Stimulated activated CD8-positive, alpha-beta memory T cell treated with anti-CD3 and anti-CD28 coated beads, Interleukin-15, amount 100 ng/mL, for 24 hours (primary cell): ENCODE measurements around the gene CCDC87.

Experiments
- DNase-seq: peaks from one replicate; pipeline ENCODE4 v3.0.0-alpha.2; 2020; ENCODE audit warnings: low read depth

CCDC87 gene

GRCh38 chr11:66580803-66581202 lies 12.1 kb downstream of the CCDC87 start:
- no peak for DNase-seq

GRCh38 chr11:66579017-66579606 lies 13.8 kb downstream of the CCDC87 start:
- peak; percentile 75 for DNase-seq

- no peak for DNase-seq
Observed at GRCh38 chr11:66570850-66571180, 22.0 kb downstream of the CCDC87 start.

- DNase-seq = no peak
Observed at GRCh38 chr11:66570079-66570849, 22.6 kb downstream of the CCDC87 start.

- DNase-seq = no peak
Observed at GRCh38 chr11:66569076-66569475, 23.8 kb downstream of the CCDC87 start.

- peak; percentile 53 for DNase-seq
Observed at GRCh38 chr11:66568124-66568916, 24.5 kb downstream of the CCDC87 start, which contains the start of gene CTSF. CTSF (minus strand) TSS chr11:66568606; CDS start chr11:66568486, 120 bp downstream.

- no peak for DNase-seq
Observed at GRCh38 chr11:66567787-66568123, 25.1 kb downstream of the CCDC87 start.

GRCh38 chr11:66566221-66566620 lies 26.6 kb downstream of the CCDC87 start:
- DNase-seq = no peak

- no peak for DNase-seq
Observed at GRCh38 chr11:66564984-66565383, 27.9 kb downstream of the CCDC87 start.

- DNase-seq = no peak
Observed at GRCh38 chr11:66564538-66564937, 28.3 kb downstream of the CCDC87 start.

- DNase-seq = no peak
Observed at GRCh38 chr11:66563832-66564231, 29.0 kb downstream of the CCDC87 start.

GRCh38 chr11:66562907-66563583 lies 29.8 kb downstream of the CCDC87 start:
- DNase-seq = no peak

- no peak for DNase-seq
Observed at GRCh38 chr11:66562275-66562674, 30.6 kb downstream of the CCDC87 start.

- DNase-seq = no peak
Observed at GRCh38 chr11:66561975-66562248, 31.0 kb downstream of the CCDC87 start.

GRCh38 chr11:66561178-66561974 lies 31.5 kb downstream of the CCDC87 start:
- no peak for DNase-seq

- DNase-seq = no peak
Observed at GRCh38 chr11:66559866-66560676, 32.8 kb downstream of the CCDC87 start.

- peak; percentile 10 for DNase-seq
Observed at GRCh38 chr11:66559142-66559865, 33.6 kb downstream of the CCDC87 start.

GRCh38 chr11:66557733-66558326 lies 35.0 kb downstream of the CCDC87 start:
- DNase-seq = no peak

GRCh38 chr11:66556086-66556485 lies 36.8 kb downstream of the CCDC87 start:
- no peak for DNase-seq

GRCh38 chr11:66555416-66555815 lies 37.4 kb downstream of the CCDC87 start:
- no peak for DNase-seq
